Testis (tissue), 2 donors: ENCODE measurements around the gene FBXL7.

Source experiments
- CTCF ChIP-seq, 3 experiments: fragments of 450-650 bp in 2 of 3; fragments of 200-600 bp in 1 of 3; sonication (generic) in 1 of 3; IDR thresholded peaks; one replicate each; pipeline ENCODE4 v1.5.1; 2016 to 2019; ENCODE audit warnings: antibody characterized with exemption in 3 of 3, mild to moderate bottlenecking in 2 of 3, moderate library complexity in 1 of 3
- POLR2A ChIP-seq: fragments of 450-650 bp; IDR thresholded peaks from one replicate; pipeline ENCODE4 v1.6.1; 2017; ENCODE audit warnings: antibody characterized with exemption, mild to moderate bottlenecking, moderate library complexity

GRCh38 chr5:15948190-15948589 lies 448.2 kb downstream of the FBXL7 start:
- TF ChIP-seq CTCF (IDR thresholded peaks at IDR 0.05), result no peak
- TF ChIP-seq POLR2A, result no peak
